HG03196 (cell line): ENCODE measurements around the gene TNFAIP8L3.

ENCODE experiments used
- ATAC-seq: cut with Tn5 transposase; IDR thresholded peaks from one replicate; pipeline ENCODE4 v1.9.1; 2021; ENCODE audit not compliant: unreplicated experiment

TNFAIP8L3 gene

DNA sequence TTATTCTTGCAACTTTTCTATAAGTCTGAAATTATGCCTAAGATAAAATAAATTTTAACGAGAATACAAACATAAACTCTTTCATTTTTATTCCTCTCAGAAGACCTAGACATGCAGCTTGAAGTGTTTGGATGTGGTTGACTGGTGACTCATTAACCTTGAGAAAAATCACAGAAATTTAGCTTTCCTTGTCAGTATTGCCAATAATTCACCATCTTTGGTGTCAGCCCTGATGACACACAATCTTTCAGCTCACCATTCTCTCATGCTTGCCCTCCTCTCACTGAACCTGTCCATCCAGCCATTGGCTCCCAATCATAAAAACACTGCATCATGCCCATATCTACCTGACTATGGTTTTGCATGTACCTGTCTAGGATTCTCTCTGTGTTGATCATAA, 22.6 kb upstream of the TNFAIP8L3 start:
- ATAC-seq: no peak

DNA sequence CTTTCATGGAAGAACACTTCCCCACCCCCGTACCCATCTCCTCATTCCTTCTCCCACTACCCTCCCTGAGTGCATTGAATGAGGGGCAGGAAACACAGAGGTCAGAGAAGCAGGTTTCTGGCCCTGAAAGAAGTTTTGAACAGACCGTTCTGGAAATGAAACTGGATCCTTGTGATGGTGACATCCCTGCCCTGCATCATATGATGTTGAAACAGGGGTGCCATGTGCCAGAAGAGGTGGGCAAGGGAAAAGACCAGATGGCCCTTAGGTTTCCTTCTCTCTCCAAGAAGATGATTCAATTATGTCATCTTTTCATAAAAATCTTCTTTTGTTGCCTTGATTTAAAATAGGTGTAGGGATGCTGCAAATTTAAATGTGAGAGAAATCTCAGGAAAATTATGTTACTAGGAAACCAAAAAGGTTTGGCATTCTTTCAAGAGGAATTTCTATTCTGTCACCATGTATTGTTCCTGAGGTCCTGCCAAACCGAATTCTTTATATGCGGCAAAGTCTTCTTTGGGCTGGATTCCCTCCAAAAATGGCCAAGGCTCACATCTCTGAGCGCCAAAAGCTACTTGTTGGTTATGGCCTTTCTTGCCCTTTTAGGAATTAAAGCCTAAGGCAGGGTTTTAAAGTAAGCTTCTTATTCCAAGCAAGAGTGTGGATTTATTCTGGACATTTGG, 19.9 kb upstream of the TNFAIP8L3 start:
- ATAC-seq: no peak

DNA sequence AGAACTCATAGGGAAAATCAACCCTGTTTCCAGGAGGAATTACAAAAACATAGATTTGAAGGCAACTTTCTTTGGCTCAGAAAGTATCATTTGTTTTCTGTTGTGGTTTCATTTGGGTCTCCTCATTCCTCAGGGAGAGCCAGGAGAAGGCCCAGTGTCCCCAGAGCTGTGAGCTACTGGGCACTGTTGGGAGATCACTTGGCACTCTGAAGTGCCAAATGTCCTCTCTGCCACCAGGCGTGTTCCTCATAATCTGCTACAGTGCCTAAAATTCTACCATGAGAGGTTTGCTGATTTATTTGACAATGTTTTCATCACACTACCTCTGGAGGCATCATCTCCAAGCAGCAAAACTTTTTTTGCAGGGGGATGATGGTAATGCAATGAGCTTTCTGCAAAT, 17.4 kb upstream of the TNFAIP8L3 start:
- ATAC-seq: no peak

DNA sequence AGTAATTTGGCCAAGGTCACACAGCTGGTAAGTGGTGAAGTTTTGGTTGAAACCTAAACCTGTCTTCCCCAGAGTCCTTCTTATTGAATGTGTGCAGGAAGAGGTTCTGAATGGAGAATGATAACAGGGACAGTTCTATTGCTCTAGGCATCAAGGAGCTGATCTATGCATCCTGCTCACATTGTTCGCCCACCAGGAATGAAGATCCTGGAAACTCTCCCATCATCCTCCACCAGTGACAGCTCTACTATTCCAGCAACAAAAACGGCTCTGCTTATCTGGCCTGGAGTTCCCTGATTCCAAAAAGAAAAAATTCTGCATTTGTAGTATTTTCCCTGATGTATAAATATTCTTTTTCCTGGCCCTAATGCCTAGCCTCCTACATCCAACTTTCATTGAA, 16.4 kb upstream of the TNFAIP8L3 start:
- no peak for ATAC-seq

DNA sequence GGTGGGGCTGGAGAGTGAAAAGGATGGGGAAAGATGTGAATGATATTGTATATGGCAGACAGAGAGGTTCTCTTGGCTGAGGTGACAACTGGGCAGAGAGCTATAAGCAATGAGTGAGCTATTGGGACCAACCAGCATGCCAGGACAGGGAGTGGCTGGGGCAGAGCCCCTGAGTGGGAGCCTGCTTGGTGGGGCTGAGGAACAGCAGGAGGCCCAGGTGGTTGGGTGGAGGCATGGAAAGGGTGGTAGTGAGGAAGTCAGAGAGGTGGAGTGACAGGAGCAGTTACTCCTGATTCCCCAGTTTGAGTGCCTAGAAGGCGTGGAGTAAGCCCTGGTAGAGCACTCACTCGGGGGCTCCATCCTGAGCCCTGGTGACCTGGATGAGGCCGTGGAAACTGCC, 15.5 kb upstream of the TNFAIP8L3 start:
- ATAC-seq: no peak

DNA sequence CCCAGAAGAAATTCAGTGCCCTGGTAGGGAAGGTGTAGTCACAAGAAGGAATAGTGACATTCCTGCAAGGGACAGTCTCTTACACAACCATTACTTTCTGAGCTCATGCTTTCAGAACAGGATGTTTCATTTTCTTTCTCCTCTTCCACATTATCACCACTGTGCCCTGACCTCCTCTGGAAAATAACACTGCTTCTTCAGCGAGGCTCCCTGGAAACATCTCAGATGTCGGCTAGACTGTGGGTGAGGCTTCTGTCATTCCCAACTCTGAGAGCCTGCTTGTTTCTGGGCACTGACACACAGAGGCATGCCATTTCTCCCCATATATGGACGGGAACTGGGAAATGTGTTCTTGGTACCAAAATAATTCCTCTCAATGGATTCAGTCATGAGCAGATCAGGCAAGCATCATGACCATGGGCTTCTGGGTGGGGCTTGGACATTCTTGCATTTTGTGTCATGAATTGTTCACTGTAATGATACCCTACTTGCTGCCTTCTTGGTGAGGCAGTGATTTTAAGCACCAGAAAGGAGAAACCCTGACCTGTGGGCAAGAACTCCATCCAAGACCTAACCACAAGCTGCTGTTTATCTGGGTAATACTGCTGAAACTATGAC, 14.3 kb upstream of the TNFAIP8L3 start:
- ATAC-seq: no peak

DNA sequence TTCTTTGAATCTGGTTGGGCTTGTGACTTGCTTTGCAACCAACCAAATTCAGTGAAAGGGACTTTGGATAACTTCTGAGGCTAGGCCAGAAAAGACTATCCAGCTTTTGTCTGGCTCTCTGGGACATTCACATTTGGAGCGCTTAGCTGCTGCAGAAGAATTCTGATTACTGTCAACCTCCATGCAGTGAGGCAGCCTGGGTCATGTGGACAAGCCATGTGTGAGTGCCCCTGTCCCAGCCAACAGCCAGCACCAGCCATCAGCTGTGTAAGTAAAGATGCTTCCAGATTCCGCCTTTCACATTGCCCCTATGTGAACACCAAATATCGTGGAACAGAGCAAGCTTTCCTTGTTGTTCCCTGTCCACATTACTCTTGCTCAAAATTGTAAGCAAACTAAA, 12.9 kb upstream of the TNFAIP8L3 start:
- no peak for ATAC-seq

DNA sequence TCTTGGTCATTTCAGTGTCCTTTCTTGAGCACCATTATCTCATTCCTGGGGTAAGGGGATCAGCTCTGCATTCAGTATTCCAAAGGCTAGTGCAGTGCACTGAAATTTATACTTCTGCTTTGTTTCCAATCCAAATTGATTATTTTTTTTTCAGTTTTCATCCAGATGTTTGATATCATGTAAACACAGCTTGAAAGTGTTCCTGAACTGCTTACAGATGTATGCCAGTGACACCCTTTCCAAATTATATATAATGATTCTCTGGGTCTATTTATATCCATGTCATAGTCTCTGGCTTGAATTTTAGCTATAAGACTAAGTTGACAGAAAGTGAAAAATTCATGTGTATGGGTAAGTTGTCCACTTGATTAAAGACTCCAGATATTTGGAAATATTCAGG, 11.8 kb upstream of the TNFAIP8L3 start:
- ATAC-seq: no peak

DNA sequence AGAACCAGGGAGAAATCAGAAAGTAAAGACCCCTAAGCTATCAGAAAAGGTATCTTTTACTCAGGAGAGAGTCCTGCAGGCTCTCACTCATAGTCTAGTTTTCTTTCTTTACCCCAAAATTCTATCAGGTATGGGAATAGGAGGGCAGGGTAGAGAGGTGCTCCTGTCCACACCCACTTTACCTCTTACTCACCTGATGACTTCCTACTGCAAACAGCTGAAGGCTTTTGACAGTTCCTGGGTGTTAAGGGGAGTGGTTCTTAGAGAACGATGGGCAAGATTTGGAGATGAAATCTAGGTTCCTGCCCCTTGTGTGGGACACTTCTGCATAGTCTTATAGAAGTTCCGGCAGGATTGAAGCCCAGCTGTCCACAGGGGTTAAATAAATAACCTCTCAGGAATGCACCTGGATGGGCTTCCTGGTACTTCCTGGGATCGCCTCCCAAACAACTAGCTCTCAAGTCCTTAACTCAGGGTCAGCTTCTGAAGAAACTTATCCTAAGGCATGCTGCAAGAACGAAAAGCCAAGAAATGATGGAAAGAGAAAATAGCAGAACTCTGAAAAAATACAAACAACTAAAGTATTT, 10.8 kb upstream of the TNFAIP8L3 start:
- no peak for ATAC-seq

DNA sequence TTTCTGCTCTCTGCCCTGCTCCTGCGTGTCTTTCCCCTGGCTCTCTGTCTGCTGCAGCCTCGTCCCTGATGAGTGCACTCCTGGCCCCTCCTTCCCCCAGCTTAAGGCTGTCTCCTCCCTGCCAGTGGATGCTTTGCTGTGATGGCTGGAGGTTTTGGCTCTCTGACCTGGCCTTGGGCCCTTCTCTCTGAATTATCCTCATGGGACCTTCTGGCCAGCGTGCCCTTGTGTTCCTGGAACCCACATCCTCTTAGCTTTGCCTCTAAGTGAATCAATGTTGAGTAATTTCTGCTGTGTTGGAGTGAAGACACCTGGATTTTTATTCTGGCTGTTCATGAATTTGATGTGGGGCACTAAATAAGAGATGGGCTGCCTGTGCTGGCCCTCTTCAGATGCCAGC, 9.8 kb upstream of the TNFAIP8L3 start:
- ATAC-seq: no peak

DNA sequence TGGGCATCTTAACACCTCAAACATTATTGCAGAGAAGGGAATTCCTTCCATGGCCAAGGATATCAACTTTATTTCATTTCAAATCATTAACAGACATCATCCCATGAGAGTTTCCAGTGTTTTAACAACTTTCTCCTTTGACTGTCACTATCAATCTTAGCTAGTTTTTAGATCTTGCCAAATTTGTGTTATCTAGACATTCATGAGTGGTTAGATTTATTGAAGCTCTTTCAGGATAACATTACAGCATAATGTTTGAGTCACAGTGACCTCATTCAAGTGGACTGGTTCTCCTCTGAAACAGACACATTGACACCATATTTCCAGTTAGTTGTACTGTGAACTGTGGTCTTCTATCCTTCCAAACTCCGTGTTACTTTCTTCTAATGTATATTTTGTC, 8.6 kb upstream of the TNFAIP8L3 start:
- no peak for ATAC-seq

DNA sequence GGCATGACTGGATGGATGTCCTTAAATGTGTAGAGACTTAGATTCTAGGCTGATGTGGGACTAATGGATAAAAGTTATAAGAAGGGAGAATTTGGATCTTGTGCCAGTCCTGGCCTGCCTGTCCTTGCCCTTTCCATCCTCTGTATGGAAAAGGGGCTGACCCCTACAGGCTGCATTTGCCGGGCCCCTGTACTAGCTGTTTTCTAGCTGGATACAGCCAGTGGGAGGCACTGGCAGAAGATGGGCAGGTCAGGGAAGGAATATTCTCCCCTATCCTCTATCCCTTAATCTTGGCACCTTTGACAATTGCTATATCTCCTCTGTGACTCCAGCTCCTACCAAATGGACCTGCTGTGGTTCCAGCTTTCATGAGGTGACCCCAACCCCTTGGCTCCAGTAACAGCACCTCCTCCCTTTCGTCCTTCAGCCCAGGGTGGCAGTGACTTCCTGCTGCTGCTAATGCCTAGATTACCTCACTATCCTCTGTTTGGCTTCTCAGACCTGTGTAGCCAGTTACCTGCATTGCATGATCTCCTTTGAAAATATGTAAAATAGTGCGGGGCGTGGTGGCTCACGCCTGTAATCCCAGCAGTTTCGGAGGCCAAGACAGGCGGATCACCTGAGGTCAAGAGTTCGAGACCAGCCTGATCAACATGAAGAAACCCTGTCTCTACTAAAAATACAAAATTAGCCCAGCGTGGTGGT, 6.2 kb upstream of the TNFAIP8L3 start:
- ATAC-seq: no peak

DNA sequence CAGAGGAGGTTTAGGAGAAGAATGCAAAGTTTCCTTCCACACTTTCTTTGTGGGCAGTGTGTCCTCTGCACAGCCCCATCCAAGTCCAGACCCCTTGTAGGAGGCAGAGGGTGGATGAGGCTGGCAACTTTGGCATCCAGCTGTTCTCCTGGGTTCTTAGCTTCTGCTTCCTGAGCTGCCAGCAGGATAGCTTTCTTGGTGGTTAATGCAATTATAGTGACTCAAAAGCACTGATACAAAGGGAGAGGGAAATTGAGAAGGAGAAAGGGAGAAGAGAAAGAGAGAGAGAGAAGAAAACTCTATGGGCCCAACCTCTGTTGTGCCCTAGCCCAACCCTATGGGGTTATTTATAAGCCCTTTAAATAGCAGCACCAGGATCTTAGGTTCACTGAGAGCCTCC, 4.5 kb upstream of the TNFAIP8L3 start:
- no peak for ATAC-seq

DNA sequence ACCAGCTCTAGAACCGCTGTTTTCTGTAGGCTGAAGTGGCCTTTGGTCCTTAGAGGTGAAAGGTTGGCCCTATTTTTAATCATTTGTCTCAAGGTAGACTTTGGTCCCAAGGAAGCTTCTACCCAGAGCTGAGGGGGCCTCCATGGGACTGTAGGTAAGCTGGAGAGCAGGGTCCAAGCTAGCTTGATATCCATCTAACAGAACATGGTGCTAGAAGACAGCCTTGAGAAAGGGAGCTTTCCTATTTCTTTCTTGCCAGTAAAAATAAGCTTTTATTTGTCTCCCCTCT, 3.6 kb upstream of the TNFAIP8L3 start:
- no peak for ATAC-seq

DNA sequence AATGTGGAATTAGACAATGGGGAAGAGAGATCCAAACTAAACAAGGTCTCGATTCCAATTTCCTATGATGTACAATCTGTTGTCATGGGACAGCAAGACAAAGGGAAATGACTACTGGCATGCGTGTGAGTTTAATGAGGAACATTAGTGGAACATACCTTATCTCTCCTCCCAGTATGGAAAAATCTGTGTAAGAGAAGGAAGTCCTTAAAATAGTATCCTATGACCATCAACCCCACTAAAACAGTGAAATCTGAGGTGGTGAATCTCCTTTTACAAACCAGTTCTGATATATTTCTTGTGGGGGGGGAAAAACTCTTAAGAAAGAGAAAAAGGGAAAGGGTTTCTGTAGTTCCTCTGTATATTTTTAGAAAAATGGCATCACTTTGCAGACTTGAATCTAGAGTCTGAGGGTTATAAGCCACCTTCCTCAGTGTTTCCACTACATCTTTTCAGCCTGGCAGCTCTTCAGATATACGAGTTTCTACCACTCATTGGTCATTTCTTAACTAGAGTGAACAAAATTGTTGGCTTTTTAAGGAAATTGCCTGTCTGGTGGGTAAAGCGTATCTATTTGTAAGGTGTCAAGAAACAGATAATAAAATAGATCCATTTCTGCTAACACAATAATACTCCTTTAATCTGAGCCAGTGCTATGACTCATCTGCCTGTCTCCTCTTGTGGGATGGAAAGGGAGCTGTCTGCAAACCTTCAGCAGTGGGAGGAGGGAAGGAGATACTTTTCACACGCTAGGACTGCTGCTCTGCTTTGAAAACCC, 3.0 kb upstream of the TNFAIP8L3 start:
- ATAC-seq: no peak

DNA sequence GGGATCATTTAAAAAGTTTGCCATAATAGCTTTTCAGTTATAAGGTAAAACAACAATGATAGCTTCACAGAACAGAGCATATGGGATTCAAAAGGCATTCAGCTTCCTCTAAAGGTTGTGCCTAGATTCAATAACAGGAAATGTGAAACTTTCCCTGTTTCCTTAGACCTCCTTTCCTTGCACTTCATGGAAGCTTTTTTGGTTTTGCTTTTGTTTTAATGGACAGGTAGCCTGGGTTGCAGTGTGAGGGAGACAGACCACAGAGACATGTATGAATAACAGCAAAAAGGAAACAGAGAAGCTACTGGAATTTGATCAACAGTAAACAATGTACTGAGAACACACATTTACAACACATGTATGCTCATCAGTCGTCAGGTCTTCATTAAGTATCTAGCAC, 2.3 kb upstream of the TNFAIP8L3 start:
- no peak for ATAC-seq

DNA sequence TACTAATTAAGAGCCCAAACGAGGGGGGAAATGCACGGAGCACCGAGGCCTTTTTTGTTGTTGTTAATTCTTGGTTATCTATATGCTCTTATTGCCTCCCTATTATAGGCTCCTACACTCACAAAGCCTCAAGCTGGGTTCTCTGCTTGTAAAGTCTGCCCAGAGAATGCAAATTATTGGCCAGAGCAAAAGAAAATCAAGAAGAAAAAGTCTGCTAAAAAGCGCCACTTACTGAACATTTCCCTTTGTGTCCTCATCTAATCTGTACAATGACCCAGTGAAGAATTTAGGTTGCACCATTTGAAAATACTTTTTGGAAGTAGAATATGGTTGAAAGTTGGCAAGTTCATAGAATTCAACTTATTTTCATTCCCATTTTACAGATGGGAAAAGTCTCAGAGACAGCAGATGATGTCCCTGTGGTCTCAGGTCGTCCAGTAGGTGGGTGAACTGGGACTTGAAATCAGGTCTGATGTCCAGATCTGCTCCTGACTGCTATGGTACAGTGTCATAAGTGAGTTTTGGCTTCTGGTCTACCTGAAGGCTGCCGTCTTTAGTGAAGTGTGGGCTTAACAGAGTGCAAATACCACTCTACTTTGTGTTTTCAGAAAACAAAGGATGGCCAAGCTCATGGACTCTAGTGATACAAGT, 1.1 kb upstream of the TNFAIP8L3 start:
- no peak for ATAC-seq

DNA sequence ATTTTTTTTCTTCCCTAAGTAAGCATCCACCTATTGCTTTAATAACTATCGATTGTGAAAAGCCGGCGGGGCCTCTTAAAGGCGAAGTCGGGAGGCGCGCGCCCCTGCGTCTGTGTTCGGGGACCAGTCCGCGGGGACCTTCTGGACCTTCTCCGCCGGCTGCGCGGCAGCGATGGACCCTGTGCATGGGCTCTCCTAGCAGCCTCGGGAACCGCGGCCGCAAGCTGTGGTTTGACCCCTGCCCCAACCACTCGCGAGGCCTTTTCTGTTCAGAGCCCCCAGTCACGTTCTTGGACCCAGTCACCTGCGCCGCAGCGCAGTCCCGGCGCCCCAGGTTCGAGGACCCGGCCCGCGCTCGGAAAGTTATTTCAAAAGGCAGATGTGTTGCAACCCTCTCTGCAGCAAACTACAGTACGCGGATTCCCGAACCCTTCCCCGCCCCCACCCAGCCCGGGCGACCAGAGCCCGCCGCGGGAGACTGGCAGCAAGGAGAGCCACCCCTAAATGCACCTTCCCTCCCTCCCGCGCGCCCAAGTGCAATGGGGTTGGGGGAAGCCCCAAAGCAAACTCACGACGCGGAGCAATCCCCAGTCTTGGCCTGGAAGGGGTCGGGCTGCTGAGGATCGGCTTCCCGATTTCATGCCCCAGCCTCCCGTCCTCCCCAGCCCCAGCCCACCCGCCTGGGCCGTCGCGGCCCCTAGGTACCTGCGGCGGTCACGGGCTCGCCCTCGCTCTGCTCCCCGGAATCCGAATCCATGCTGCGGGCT, 684 bp downstream of the TNFAIP8L3 start:
- no peak for ATAC-seq

DNA sequence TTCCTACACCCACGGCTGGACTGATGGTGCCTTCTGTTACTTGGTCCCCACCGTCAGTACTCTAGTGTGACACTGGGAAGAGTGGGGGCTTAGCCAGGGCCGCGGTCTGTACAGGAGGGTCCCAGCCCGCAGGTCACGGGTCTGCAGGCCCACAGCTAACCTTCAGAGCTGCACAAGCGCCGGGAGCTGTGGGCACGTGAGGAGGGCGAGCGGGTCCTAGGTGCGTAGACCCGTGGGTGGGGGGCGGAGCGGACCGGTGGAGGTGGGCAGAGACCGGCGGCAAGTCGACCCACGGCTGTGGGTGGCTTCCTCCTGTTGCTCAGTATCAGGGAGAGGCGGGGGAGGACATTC, 1.2 kb downstream of the TNFAIP8L3 start:
- no peak for ATAC-seq

DNA sequence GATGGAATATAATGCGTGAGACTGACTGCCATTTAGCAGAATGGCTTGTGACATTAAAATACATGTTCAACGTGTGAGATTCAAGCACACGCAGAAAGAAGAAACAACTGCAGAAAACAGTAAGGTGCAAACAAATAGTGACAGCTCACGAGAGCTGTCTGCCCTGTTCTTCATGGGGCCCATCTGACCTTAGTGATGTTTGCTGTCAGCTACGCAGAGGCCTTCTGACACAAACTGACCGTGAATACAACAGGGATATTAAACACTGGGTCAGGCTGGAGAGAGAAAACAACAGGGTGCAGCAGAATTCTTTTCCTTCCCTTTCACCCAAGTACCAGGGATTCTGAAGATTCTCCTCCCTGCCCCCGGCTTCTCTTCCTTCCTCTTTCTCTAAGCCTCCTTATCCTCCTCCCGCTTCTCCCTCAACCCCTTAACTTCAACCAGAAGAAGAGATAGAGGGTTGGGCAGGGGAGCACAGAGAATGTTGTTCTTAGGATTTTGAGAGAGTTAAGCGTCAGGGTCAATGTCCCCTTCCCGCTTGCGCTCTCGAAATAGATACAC, 2.1 kb downstream of the TNFAIP8L3 start:
- ATAC-seq: no peak
